HG02678 (cell line): ENCODE measurements around the gene C19orf73.
"Not testable (repeated sequence)": the region's sequence is repeated elsewhere in the genome, so short reads cannot be mapped to it uniquely, and the experiment has no call there.

Experiments
- ATAC-seq: cut with Tn5 transposase; IDR thresholded peaks from one replicate; pipeline ENCODE4 v1.9.1; 2021; ENCODE audit warnings: mild to moderate bottlenecking, moderate library complexity; ENCODE audit not compliant: unreplicated experiment

C19orf73 gene

DNA sequence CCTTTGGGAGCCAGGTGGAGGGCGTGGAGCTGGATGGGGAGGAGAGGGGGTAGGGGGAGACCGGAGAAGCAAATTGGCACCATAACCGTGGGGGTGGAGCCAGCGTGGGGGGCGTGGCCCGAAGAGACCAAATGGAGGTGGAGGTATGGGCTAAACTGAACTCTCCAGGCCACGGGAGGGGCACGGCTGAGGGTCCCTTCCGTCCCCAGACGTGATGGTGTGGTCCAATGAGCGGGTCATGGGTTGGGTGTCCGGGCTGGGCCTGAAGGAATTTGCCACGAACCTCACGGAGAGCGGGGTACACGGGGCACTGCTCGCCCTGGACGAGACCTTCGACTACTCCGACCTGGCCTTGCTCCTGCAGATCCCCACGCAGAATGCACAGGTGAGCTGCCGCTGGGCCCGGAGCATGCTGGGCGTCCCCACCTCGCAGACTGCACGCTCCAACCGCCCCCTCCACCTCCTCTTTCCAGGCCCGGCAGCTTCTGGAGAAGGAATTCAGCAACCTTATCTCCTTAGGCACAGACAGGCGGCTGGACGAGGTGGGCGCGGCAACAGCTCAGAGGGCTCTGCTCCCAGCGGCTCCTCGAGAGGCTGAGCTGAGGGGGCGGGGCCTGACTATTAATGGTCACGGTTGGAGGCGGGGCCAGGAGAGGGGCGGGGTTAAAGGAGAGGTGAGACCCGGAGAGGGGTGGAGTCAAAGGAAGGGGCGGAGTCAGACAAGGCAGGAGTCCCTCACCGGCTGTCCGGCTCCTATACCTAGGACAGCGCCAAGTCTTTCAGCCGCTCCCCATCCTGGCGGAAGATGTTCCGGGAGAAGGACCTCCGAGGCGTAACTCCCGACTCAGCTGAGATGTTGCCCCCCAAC is 30.1 kb upstream of the C19orf73 start:
- ATAC-seq, result no peak

DNA sequence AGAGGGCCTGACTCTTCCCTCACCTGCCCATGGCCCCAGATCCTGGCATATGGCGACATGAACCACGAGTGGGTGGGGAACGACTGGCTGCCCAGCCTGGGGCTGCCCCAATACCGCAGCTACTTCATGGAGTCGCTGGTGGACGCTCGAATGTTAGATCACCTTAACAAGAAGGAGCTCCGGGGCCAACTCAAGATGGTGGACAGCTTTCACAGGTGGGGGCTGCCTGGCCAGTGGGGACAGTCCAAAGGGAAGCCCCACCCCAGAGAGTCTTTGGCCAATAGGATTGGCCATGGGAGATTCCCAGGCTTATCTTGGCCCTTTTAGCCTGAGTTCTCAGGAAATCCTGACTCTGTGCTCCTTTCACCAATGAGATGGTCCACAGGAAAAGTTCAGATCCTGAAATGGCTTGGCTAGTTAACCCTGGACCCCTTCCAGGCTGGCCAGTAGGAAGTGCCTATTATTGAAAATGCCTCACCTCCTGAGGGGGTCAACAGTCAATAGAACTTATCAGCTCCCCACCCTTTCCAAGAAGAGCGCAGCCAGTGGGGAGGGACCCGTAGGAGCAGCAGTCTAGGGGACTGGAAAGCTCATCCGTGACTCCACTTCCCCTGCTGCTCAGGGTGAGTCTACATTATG is 29.2 kb upstream of the C19orf73 start:
- no peak for ATAC-seq

DNA sequence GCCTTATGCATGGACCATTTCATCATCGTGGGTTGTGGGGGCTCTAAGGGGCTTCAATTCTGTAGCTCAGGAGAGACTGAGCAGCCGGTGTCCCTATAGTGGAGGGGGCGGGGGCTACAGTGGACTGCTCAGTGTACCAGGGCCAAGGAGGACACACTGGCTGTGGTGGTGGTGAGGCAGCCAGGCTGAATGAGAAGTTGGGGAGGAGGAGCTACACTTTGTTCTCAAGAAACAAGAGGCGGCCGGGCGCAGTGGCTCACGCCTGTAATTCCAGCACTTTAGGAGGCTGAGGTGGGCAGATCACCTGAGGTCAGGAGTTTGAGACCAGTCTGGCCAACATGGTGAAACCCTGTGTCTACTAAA is 27.4 kb upstream of the C19orf73 start:
- not testable (repeated sequence) for ATAC-seq

DNA sequence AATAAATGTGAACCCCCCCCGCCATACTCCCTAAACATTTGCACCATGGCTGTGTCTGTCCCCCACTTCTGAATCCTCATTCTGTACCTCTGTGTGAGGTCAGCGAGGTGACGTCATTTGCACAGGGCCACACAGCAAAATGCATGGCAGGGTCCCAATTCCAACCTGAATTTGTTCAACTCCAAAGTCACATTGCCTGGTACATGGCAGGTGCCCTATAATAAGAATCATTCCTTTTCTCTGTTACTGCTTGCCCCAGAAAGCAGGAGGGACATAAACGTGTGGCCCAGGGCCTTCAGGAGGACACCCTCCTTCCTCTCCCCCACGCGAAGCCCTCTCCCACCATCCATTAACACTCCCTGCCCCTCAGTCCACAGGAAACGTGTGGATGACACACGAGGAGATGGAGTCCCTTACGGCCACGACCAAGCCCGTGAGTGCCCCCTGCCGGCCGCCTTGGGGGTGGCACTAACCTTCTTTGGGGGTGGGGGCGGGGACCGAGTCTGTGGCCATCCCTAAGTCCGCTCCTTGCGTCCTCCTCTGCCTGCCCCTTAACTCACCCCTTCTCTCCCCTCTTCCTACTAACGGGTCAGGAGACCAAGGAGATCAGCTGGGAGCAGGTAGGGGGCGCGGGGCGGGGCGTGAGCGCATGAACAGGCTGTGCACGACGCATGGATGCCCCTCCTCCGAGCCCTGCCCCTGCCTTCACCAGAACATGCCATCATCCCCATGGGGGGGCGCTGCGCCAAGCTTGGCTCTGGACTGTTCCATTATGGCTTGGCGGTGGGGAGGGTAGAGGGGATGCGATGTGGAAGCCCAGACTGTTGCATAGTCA is 26.8 kb upstream of the C19orf73 start:
- no peak for ATAC-seq

DNA sequence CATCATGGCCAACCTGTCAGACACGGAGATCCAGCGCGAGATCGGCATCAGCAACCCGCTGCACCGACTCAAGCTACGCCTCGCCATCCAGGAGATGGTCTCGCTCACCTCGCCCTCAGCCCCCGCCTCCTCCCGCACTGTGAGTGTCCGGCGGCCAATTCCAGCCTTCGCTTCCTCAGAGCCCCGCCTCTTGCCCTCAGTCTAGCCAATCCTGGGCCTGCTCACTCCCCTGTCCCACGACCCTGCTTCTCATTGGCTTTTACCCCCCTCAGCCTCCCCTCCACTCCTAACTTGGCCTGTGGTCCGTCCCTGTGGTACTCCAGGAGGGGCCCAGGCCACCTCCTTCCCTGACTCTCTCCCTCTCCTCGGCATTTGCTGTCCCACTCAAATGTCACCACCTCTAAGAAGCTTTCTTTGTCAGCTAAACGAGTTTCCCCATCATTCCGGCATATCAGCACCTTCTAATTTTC is 24.0 kb upstream of the C19orf73 start:
- ATAC-seq, result peak; percentile 69

DNA sequence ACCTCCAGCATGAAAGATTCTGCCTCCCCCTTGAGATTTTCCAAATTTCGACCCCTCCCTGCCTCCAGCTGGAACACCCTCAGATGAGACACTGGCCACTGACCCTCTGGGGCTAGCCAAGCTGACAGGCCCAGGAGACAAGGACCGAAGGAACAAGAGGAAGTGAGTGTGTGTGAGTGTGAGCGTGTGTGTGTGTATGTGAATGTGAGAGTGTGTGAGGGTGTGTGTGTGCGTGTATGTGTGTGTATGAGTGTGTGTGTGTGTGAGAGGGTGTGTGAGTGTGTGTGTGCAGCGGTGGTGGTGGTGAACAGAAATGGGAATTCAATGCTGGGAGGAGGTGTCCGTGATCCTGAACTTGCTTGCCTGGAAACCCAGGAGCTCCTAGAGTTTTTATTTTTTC is 22.4 kb upstream of the C19orf73 start:
- no peak for ATAC-seq

DNA sequence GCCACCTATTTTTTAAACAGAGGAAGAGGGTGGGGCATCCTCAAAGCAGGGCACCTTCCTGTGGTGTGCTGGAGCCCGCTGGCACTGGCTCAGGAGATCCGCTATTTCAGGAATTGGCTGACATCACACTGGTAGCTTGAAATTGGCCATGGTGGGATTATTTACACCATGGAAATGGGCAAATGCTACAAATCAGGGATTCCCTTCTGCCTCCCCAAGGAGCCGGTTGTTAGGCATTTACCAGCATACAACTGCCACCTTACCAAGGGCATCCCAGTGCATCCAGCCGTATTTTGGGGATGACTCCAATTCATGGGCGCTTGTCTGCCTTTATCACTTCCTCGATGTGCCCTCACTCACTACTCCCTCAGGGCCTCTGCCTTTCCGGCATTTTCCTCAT is 22.0 kb upstream of the C19orf73 start:
- ATAC-seq, result no peak

DNA sequence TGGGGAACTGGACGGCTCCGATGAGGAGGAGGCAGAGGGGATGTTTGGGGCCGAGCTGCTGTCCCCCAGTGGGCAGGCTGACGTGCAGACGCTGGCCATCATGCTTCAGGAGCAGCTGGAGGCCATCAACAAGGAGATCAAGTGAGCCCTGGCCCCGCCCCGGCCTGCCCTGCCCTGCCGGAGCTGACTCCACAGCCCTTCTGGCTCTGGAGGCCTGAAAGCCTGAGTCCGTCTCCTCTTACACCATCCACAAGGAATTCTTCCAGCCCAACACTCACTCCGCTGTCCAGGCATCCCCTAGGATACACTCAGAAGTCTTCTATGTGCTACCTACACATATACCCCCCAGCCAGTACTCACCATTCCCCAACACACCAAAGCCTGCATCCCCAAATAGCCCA is 17.8 kb upstream of the C19orf73 start:
- ATAC-seq, result no peak

DNA sequence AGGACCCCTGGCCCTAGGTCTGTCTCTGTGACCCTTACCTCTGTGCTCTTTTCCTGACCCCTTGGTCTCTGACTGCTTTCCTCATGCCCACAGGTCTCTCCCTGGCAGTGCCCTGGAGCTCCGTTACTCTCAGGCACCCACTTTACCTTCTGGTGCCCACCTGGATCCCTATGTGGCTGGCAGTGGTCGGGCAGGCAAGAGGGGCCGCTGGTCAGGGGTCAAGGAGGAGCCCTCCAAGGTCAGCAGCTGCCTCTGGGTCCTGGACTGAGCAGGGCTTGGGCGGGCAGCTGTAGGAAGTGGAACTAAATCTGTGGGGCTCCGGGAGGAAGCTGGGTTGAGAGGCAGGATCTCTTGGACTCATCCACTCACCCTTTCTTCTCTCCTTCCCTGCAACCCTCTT is 16.7 kb upstream of the C19orf73 start:
- ATAC-seq, result no peak

DNA sequence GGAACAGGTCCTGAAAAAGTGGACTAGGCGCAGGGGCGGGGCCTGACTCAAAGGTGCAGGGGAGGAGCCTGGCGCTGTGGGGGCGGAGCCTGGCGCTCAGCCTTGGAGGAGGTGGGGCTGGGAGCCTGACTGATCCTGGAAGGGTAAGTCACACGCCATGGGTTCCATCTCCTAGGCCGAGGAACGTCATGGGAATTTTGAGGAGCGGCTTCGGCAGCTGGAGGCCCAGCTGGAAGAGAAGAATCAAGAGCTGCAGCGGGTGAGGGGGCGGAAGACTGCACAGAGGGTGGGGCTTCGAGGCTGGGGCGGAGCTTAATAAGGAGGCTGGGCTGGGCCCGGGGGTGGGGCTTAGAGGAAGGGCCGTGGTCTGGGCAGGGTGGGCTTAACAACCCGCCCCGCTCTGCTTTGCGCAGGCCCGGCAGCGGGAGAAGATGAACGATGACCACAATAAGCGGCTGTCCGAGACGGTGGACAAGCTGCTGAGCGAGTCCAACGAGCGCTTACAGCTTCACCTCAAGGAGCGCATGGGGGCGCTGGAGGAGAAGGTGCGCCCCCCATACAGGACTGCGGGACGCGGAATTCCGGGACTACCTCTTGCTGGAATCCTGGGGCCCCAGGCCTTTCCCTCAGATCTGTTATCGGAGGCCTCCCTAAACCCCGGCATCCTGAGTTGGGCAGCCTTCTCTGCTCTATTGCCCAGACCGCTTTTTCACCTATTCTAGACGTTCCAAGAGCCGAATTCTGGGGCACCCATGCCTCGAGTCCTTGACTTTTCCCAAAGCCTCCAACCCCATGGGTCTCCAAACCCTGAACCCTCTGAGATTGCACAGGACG is 14.9 kb upstream of the C19orf73 start:
- no peak for ATAC-seq

DNA sequence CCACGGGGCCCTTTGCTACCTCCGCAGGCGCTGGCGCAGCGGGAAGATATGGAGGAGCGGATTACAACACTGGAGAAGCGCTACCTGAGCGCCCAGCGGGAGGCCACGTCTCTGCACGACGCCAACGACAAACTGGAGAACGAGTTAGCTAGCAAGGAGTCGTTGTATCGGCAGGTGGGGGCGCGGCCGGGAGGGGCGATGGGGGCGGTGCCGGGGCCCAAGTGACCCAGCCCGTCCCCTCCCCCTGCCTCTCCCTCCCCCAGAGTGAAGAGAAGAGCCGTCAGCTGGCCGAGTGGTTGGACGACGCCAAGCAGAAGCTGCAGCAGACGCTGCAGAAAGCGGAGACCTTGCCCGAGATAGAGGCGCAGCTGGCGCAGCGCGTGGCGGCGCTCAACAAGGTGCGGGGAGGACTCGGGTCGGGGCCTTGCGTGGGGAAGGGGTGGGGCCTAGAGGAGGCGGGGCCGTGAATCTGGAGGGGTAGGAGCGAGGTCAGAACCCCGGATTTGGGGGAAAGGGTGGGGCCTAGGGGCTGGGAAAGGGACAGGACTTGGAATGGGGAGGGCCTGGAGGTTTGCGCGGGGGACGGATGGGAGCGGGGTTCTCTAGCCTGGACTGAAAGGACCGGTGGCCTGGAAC is 14.1 kb upstream of the C19orf73 start:
- no peak for ATAC-seq

DNA sequence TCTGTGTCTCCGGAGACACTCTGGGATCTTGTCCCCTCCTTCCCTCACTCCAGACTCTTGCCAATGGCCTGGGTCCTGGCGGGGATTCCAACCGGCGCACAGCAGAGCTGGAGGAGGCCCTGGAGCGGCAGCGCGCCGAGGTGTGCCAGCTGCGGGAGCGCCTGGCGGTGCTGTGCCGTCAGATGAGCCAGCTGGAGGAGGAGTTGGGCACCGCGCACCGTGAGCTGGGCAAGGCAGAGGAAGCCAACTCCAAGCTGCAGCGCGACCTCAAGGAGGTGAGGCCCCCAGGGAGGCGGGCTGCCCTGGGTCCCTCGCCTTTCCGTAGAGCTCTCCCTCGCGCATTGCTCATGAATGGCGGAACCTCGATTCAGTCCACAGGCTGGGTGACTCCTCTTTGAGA is 11.4 kb upstream of the C19orf73 start:
- no peak for ATAC-seq

DNA sequence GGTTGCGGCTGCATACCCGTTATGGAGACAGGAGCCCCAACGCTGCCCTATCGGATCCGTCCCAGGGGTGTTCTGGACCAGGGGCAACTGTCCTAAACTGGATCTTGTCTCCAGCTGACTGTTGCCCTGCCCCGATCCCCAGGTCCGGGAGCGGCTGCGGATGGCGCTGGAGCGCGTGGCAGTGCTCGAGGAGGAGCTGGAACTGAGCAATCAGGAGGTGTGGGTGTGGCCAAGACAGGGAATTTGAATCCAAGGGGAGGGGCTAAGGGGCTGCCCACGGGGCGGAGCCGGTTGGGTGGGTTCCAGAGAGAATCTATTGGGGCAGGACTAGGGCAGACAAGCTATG is 10.3 kb upstream of the C19orf73 start:
- no peak for ATAC-seq

DNA sequence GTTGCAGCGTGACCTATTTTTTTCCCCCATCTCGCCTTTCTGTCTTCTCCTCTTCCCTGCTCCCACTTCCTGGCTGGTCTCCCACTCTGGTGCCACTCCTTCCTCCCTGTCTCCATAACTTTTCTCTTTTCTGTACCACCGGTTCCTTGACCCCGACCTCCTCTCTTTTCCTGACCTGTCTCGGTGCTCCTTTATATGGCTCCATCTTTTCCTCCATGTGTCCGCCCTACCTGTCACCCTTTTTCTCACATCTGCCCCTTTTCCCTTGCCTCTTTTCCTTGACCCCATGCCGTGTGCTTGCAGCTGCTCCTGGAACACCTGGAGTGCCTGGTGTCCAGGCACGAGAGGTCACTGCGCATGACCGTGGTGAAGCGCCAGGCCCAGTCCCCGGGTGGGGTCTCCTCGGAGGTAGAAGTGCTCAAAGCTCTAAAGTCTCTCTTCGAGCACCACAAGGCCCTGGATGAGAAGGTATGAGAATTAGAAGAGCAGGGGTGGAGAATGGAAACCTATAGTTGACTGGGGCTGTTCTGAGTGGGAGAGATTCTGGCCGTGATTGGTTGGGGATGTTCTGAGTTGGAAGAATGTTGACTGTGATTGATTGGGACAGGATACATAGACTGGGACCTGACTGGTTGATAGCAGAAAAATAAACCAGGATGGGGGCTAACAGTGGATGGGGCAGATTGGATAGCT is 9.7 kb upstream of the C19orf73 start:
- ATAC-seq, result no peak

DNA sequence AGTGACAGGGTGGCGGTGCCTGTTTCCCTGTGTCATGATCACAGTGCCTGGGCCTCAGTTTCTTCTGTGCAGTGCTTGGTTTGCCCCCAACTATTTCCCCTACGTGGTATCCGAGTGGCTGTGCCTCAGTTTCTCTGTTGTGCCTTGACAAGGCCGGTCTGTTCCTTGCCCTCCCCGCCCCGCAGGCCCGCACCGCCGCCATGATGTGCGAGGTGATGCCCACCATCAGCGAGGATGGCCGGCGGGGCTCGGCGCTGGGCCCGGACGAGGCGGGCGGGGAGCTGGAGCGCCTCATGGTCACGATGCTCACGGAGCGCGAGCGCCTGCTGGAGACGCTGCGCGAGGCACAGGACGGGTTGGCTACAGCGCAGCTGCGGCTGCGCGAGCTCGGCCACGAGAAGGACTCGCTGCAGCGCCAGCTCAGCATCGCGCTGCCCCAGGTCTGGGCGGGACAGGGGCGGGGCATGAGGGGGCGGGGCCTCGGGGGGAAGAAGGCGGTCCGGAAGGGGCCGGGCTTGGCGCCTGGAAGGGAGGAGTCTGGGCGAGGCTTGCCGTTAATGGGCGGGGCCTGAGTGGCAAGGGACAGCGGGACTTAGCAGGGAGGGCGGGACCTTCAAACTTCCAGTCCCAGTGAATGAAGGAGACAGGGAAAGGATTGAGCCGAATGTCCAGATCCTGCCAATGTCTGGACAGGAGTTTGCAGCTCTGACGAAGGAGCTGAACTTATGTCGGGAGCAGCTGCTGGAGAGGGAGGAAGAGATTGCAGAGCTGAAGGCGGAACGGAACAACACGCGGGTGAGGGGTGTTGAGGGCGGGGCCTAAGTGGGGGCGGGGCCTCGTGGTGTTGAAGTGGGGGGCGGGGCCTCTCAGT is 9.0 kb upstream of the C19orf73 start:
- ATAC-seq, result peak; percentile 90

DNA sequence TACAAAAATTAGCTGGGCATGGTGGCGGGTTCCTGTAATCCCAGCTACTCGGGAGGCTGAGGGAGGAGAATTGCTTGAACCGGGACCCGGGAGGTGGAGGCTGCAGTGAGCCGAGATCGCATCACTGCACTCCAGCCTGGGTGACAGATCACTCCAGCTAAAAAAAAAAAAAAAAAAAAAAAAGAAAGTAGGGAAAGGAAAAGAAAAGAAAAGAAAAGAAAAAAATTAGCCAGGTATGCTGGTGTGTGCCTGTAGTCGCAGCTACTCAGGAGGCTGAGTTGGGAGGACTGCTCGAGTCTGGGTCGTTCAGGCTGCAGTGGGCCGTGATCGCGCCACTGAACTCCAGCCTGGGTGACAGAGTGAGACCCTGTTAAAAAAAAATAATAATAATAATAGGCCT is 8.3 kb upstream of the C19orf73 start:
- not testable (repeated sequence) for ATAC-seq

DNA sequence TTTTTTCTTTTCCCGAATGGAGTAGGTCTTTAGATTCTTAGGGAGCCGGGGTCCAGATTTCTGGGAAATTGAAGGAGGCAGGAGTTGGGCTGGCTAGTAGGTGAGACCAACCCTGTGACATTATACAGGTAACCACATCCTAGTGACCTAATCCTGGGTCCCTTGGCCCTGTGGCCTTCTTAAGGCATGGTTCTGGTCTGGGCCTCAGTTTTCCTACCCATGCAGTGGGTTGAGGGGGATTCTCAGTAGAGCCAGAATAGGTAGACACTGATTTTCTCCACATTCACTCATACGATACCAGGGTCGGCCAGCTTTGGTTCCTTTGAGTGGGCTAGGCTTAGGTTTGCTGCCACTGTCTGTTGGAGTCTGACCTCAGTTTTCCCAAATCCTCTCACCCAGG is 7.6 kb upstream of the C19orf73 start:
- ATAC-seq, result no peak

DNA sequence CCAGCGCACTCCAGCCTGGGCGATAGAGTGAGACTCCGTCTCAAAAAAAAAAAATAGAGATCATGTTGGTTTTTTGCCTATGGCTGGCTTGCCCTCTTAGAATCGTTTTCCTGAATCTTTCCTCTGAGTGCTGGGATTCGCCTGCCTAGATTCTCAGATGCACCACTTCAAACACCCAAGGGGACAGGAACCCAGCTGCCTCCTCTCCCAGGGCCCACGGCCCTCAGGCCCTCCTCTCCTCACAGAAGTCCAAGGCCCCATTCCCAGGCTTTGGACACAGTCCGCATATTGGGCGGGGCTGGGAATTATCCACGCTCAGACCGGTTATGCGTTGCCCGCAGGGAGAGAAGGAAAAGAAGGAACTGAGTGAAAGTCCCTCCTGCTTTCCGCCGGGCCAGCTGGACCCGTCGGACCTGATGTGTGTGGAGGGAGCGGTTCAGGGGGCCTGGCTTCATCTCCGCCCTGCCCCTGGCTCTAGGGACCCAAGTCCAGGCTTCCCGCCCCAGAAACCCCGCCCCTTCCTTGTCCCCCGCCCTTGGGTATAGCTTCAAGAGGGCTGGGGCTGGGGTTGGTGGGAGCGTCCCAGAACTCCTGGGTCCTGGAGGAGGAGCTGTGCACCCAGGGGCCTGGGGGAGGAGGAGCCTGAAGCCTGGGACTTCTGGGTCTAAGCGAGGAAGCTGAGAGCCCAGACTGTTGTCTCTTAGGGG is 6.2 kb upstream of the C19orf73 start:
- ATAC-seq, result no peak
